Esophagus muscularis mucosa (tissue), 4 donors: ENCODE data around the gene GPRIN2.

ENCODE experiments used
- CTCF ChIP-seq, 3 experiments: fragments of 200-600 bp in 2 of 3; fragments of 450-650 bp in 1 of 3; sonication (generic) in 2 of 3; IDR thresholded peaks; one replicate each; pipeline ENCODE4 v1.5.1; 2017 to 2019; ENCODE audit warnings: antibody characterized with exemption in 3 of 3, mild to moderate bottlenecking in 2 of 3, moderate library complexity in 1 of 3
- EP300 ChIP-seq: sonication (generic); formaldehyde crosslinking; IDR thresholded peaks from one replicate; pipeline ENCODE4 v1.6.1; 2017; ENCODE audit warnings: antibody characterized with exemption
- POLR2A ChIP-seq: fragments of 450-650 bp; IDR thresholded peaks from one replicate; pipeline ENCODE4 v1.6.1; 2017; ENCODE audit warnings: antibody characterized with exemption, moderate library complexity, mild to moderate bottlenecking, low read depth

- no peak for TF ChIP-seq CTCF (IDR thresholded peaks at IDR 0.05)
- TF ChIP-seq POLR2A, result no peak
- no peak for TF ChIP-seq EP300
Measured at GRCh38 chr10:46523119-46523961, 33.1 kb downstream of the GPRIN2 start.
